DOHH2 (cell line): Measurements from ENCODE around the gene TARP.

Experiments used
- EZH2phosphoT487 ChIP-seq: fragments of 200-600 bp; sonication (generic); IDR thresholded peaks from 2 replicates; pipeline ENCODE4 v1.6.1; 2017; ENCODE audit warnings: borderline replicate concordance, mild to moderate bottlenecking, antibody characterized with exemption, low read length, moderate library complexity, mixed read lengths
- TF ChIP-seq, protein P1 (sequence below): fragments of 200-600 bp; sonication (generic); IDR thresholded peaks from one replicate; pipeline ENCODE4 v1.5.1; 2014; ENCODE audit warnings: antibody characterized with exemption, mild to moderate bottlenecking, low read depth, low read length; ENCODE audit not compliant: poor library complexity, severe bottlenecking

DNA sequence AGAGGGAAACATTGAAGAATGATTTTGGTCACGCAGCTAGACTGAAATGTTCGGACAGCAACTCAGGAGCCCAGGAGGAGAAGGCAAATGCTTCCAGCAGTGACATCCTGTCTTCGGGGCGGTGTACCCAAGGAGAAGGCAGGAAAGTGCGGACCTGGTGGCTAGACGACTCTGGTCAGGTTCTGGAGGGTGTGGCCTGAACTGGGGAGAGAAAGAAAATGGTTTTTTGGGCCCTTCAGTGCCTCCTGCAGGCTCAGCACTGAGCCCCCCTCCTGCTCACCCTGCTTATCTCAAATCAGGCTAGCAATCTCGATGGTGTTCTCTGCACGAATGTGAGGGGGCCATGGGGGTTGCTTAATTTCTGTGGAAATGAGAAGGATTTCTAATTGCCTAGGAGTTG is 26.7 kb upstream of the TARP start:
- TF ChIP-seq, protein P1, sequence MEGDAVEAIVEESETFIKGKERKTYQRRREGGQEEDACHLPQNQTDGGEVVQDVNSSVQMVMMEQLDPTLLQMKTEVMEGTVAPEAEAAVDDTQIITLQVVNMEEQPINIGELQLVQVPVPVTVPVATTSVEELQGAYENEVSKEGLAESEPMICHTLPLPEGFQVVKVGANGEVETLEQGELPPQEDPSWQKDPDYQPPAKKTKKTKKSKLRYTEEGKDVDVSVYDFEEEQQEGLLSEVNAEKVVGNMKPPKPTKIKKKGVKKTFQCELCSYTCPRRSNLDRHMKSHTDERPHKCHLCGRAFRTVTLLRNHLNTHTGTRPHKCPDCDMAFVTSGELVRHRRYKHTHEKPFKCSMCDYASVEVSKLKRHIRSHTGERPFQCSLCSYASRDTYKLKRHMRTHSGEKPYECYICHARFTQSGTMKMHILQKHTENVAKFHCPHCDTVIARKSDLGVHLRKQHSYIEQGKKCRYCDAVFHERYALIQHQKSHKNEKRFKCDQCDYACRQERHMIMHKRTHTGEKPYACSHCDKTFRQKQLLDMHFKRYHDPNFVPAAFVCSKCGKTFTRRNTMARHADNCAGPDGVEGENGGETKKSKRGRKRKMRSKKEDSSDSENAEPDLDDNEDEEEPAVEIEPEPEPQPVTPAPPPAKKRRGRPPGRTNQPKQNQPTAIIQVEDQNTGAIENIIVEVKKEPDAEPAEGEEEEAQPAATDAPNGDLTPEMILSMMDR: no peak
- no peak for TF ChIP-seq EZH2phosphoT487
